ENCODE data around the gene HACD3.
A peak's percentile ranks its signal among the peaks of the same experiment; 100 is the strongest.

HACD3 gene, protein sequence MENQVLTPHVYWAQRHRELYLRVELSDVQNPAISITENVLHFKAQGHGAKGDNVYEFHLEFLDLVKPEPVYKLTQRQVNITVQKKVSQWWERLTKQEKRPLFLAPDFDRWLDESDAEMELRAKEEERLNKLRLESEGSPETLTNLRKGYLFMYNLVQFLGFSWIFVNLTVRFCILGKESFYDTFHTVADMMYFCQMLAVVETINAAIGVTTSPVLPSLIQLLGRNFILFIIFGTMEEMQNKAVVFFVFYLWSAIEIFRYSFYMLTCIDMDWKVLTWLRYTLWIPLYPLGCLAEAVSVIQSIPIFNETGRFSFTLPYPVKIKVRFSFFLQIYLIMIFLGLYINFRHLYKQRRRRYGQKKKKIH

DNA sequence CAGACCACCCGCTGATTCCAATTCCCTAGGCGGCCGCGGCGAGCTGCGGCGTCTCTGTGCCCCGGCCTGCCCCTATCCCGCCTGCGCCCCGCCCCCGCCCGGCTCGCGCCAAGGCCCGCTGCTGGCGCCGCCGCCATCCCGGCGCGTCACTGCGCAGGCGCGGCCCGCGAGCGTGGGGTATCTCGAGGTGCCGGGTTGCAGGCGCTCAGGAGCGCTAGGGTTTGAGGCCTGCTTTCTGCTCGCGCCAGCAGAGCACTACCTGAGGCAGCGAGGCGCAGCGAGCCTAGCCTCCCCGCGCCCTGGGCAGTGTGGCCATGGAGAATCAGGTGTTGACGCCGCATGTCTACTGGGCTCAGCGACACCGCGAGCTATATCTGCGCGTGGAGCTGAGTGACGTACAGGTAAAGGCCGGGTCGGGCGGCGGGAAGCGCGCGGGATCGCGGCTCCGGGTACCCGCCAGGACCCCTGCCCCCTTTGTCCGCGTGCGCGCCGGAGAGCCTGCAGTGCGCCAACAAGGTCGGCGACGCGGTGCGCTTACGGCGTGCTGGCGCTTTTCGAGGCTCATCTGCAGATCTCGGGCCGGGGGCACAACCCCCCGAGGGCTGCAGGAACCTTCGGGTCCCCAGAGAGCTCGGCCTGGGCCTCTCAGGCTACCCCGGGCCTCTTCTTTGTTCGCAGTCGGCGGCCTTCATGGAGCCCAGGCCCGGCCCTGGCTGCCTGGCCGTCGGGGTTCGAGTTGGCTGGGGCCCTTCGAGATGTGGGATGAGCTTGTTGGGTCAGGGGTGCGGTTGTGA is at the start of gene HACD3:
HACD3 (plus strand) TSS at position 146 of the 794 bp plus-strand sequence; CDS start at position 315, 169 bp downstream.
- peak; percentile 86 for DNase-seq (ENCODE audit: low spot score)

DNA sequence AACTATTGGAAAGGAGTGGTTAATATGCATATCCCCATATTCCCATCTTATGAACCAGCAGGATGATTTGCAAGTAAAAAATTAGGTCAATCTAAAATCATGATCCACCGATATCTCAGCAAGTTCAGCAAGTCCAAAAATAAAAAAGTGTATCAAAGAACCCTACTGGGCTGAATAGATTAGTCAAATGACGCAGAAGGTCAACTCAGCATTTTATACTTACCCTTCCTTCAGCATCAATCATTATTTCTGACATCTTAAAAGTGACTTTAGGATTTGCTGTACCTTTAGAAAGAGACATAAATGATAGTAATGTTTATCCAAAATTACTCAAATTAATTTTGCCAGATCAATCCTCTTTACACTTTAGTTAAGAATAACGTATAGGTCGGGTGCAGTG is 45.4 kb upstream of the HACD3 start:
- DNase-seq (ENCODE audit: low spot score), result no peak

DNA sequence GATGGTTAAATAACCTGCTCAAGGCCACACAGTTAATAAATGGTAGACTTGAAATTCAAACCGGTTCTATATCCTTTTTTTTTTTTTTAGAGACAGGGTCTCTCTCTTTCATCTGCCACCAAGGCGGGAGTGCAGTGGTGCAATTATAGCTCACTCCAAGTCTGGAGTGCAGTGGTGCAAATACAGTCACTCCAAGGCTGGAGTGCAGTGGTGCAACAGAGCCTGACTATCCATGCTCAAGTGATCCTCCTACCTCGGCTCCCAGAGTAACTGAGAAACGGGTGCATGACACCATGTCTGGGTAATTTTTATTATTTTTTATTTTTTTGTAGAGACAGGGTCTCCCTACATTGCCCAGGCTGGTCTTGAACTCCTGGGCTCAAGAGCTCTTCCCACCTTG is 36.2 kb upstream of the HACD3 start:
- DNase-seq (ENCODE audit: low spot score), result no peak

DNA sequence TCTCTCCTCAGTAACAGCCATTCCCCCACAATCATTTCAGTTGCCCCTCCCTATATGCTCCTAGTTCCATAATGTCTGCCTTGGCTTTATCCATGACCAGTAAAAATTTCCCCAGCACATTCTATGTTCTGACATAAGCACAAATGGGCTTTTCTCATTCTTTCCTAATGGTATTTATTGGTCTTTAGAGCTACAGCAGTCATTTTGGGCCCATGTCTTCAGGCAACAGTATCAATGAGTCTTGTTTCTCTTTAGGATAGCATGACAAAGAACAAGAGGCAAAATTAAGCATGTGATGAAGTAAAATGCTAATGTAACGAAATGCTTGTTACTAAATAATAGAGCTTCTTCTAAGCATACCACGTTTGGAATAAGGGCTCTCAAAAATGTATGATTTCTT is 20.9 kb upstream of the HACD3 start:
- no peak for DNase-seq (ENCODE audit: low spot score)

DNA sequence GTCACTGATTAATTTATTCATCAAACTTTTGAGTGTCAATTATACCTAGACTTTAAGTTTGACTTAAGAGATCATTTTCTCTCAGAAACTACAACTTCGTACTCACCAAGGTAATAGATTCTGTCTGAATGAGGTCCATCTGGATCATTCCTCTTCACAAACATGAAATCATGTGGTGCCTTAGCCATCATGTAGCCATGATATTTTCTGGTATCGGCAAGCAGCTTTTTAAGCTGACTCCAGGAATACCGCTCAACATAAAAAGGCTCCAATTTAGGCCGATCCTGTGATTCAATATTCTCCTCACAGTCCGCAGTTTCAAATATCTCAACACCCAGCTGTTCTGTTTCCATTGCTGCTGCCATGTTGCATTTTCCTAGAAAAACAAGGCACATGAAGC is 18.1 kb upstream of the HACD3 start:
- no peak for DNase-seq (ENCODE audit: low spot score)

DNA sequence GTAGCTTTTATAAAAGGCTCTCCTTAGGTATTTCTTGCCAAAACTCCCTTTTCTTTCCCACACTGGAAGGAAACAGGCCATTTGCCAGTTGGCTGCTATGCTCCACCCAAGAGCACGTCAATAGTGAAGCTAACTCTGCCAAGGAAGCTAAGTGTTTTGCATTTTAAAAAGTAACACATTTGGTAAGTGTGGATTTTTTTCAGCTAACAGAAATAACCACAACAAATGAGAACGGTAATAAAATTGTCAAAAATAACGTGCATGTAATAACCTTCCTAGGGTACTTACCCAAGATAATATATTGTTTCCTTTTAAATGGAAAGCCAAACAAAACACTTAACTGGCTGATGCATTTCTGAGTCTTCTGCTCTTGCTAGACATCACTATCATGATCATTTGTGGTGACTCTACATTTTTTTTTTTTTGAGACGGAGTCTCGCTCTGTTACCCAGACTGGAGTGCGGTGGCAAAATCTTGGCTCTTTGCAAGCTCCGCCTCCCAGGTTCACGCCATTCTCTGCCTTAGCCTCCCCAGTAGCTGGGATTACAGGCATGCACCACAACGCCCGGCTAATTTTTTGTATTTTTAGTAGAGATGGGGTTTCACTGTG is 17.4 kb upstream of the HACD3 start:
- DNase-seq (ENCODE audit: low spot score), result no peak

DNA sequence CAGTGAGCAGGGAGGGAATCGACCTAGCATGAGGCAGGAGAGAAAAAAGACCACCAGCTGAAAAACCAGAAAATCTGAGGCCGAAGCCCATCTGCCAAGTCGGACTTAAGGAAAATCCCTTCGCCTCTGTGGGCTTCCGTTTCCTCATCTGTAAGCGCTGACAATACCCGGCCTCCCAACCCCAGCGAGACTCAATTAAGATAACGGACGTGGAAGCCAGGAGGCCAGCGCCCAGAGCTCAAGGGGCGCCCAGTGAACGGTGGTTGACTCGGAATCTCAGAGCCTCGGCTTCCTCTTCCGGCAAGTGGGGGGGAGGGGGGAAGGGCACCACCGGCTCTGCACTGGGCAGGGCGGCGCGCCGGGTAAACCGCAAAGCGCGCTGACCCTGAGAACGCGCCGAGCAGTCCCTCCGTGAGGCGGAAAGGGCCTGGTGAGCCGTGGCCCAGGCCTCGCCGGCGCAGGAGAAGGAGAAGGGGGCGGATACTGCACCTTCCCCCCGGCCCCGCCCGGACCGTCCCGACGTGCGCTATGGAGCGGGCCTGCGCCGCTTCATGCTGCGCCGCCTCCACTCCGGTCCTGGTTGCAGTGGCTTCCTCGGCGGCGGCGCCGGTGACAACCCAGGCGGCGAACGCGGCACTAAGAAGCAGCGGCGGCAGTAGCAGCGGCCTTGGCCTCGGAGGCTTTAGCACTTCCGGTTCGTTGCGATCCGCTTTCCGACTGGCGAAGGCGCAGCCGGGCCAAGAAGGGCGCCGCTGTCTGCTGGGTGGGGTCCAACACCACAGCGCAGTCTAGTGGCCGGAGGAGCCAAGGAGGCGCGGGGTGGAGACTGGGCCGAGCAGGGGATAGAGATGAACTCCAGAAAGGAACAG is 13.0 kb upstream of the HACD3 start, which contains the start of gene DPP8:
DPP8 (minus strand) TSS at position 693 of the 869 bp plus-strand sequence. CDS start 5,136 bp downstream, outside the sequence.
- peak; percentile 95 for DNase-seq (ENCODE audit: low spot score)

DNA sequence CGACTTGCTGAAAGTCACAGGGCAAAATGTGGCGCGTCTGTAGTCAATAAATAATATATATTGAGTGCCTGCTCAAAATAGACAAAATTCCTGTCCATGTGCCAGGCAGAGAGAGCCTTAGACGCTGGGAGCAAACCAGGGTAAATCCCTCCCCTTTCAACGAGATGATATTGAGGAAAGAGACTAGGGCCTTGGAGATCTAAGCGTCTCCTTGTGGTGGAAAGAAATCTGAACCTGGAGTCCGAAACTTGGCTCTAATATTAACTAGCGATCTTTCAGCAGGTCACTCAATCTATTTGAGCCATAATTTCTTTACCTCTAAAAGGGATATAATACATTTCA is 12.4 kb upstream of the HACD3 start:
- DNase-seq (ENCODE audit: low spot score), result no peak

DNA sequence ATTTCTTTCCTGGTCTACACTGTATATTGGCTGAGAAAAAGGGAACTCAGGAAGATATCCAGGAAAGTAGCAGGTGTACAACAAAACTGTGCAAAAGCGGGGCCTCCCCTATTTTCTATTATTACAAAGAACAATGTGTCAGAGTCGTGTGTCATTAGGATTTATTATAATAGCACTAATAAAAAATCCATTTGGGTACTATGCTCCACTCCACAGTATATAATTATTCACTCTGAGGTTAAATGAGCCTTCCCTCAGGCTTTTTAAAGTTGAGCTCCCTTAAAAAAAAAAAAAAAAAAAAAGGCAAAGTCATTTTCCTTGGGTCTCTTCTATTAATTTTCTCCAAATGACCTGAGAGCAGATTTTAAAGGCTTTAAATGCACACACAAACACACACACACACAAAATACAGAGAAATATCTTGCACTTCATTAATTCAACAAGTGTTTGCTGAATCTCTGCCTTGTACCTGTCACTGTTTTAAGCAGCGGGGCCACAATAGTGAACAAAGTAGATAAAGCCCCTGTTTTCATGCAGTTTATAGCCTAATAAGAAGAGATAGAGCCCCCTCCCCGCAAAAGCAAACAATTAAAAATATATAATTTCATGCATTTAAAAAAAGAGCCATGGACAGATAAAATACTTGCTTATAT is 11.5 kb upstream of the HACD3 start:
- no peak for DNase-seq (ENCODE audit: low spot score)

DNA sequence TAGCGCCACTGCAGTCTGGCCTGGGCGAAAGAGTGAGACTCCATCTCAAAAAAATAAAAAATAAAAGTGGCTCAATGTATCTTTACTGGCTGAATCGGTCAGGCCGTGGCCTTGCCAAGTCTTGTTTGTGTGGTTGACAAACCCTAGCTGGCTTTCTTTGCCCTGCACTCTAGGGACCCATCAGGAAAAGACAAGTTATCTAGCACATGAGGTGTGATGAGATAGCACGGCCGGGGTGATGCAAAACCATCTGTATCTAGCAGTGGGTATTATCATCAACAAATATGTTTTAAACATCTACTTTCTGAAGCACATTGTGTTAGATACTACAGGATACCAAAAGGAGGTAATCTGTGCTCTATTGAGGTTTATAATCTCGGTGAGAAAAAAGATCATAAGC is 8.9 kb upstream of the HACD3 start:
- DNase-seq (ENCODE audit: low spot score), result no peak

DNA sequence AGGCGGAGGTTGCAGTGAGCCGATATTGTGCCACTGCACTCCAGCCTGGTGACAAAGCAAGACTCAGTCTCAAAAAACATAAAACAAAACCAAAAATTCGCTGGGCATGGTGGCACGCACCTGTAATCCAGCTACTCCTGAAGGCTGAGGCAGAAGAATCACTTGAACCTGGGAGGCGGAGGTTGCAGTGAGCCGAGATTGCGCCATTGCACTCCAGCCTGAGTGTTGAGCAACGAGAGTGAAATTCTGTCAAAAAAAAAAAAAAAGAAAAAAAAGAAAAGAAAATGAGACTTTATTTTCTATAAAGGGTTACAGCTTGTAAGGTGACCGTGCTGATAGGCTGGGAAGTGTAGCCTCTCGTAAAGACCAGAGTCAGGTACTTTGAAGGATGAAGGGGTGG is 6.0 kb upstream of the HACD3 start:
- DNase-seq (ENCODE audit: low spot score), result no peak

DNA sequence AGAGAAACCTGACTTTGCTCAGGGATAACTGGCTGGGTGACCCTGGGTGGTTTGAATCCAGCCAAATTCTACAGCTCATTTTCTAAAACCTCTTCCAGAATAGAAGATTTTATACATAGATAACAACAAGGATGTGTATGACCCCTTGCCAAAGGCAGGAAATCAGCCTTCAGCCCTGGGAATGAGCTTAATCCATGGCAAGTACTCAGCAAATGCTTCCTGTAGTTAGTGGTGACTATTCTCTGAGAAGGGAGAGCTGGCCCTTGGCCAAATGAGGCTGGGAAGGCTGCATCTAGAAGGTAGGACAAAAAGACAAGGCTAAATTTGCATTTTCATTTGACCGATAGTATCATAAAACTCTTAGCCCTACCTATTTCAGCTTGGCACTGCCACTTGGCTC is 4.6 kb upstream of the HACD3 start:
- peak; percentile 67 for DNase-seq (ENCODE audit: low spot score)

DNA sequence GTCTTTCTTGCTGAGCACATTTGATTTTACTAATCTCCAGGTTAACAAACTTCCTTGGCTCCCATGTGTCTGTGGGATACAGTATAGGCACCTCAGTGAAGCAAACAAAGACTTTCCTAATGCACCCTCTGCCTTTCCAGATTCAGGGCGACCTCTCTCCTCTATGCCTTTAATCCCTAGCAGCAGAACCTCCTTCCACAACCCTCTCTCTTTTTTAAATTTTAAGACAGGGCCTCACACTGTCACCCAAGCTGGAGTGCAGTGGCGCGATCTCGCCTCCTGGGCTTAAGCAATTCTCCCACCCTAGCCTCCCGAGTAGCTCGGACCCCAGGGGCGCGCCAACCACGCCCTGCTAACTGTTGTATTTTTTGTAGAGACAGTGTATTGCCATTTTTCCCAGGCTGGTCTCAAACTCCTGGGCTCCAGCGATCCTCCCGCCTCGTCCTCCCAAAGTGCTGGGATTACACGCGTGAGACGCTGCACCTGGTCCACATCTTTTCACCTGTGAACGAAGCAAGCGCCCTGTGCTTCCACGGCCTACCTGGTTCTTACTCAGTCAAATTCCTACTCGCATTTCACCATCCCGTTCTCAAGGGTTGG is 1.7 kb upstream of the HACD3 start:
- DNase-seq (ENCODE audit: low spot score), result no peak

DNA sequence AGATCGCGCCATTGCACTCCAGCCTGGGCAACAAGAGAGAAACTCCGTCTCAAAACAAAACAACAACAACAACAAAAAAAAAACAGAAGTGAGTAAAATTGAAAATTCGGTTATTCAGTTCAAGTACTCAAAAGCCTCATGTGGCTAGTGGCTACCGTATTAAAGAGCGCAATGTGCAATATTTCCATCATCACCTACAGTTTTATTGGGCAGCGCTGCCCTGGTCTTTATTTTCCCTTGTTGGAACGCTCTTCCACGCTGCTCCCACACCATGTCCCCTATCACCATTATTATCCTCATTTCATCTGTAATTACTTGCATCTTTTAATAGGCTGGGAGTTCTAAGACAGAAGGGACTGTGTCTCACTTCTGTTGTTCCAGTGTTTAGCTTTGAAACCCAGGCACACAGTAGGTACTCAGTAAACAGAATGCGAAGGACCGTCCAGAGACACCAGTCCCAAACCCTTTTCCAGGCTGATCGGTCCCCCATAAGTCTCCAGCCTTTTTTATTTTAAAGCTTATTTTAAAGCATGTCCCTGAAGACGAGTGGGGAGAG is 423 bp upstream of the HACD3 start:
- DNase-seq (ENCODE audit: low spot score), result no peak

DNA sequence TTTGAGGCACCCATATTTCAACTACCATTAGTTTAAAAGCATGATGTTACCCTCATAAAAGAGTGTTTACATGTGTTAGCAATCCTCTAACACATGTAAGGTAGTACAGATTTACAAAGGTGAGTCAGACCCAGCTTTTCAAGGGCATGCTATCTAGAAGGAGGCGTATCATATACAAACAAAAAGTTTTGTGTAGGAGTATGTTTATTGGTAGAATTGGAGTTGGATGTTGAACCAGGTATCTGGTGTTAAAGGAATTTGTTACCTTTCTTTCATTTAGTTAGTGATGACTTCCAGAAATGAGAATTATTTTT is 2.4 kb downstream of the HACD3 start:
- peak; percentile 71 for DNase-seq (ENCODE audit: low spot score)

DNA sequence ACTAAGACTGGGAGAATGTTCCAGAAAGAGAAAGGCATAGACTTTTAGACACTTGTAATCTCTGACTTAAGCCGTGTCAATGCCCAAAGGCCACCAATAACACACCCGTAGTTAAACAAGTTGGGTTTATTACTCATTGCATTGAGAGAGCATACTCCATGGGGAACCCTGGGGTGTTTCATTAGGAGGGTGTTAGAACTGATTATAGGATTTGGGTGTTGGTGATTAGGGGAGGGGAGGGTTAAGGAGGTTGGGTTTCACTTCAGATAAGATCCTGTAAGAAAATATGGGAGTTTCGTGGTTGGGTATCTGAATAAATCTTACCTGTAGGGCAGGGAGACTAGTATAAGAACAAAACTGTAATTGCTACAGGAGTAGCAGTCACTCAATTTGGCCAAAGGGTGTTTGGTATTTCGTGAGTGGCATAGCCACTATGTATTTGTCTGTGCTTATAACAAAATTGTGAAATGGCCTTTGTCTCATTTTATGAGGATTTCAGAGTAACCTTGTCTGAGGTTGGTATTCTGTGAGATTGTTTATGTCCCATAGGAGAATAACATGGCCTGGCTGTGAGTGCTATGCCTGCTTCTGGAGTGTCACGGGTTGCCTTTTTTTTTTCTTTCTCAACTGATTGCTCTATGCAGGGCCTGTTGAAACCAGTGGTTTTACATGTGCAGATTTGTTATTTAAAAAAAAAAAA is 2.9 kb downstream of the HACD3 start:
- peak; percentile 17 for DNase-seq (ENCODE audit: low spot score)

DNA sequence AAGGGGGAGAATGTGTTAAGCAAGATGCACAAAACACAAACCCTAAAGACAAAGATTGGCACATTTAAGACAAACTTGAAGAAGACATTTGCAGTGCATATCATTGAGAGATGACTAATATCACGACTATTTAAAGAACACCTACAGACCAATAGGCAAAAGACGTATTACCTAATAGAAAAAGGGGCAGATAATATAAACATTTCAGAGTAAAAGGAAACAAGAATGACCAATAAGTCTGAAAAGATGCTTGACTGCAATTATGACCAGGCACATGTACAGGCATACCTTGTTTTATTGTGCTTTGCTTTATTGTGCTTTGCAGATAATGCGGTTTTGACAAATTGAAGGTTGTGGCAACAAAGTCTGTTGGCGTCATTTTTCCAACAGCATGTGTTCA is 4.9 kb downstream of the HACD3 start:
- DNase-seq (ENCODE audit: low spot score), result no peak

DNA sequence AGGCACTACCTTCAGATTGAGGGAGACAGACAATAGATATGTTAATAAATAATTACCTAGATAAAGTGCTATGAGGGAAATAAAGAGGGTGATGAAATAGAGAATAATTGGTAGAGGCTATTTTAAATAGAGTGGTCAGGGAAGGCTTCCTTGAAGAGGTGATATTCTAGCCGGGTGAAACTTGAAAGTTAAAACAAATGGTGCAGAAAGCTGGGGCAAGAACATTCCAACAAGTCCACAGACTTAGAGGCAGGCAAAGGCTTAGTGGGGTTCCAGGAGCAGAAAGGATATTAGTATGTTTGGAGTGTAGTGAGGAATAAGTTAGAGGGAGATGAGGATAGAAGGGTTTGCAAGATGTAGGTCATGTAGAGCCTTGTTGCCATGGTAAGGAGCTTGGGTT is 10.1 kb downstream of the HACD3 start:
- no peak for DNase-seq (ENCODE audit: low spot score)

DNA sequence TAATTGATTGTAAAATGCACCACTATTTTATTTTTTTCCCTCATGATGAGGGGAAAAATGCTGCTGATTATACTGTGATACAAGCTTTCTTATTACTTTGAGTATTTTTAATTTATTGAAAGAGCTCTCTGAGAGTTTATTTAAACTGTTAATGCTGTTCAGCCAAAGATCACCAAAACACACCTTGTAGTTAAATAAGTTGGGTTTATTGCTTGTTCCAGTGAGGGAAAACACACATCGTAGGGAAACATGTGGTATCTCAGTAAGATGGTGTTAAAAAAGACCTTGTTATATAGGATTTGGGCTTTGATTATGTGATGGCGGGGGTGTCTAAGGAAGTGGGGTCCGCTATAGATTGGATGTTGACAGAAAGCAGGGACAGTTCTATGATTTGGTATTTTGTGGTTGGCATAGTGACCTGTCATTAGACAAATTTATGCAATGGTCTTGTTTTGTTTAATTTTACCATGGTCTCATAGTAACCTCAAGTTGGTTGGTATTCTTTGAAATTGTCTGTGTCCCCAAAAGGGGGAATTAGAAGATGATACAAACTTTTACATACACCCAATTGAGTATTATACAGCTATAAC is 11.1 kb downstream of the HACD3 start:
- DNase-seq (ENCODE audit: low spot score), result no peak

DNA sequence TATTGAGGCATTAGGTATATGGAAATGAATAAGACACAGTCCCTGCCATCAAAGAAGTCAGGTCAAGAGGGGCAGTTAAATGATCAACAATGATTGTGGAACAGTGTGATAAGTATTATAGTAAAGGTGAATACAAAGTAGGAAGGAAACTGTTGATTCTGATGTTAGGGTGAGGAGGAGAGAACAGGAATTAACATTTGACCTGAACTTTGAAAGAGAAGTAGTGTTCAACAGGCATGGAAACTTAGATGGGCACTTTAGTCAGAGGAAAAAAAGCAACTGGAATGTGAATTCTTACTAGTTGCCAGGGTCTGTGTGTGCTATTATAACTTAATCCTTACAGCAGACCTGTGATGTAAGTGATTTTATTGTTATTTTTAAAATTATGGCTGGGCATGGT is 17.6 kb downstream of the HACD3 start:
- DNase-seq (ENCODE audit: low spot score), result no peak

Measured in RKO (cell line).